ENCODE results near the gene GLRX5.

Gene GLRX5

DNA sequence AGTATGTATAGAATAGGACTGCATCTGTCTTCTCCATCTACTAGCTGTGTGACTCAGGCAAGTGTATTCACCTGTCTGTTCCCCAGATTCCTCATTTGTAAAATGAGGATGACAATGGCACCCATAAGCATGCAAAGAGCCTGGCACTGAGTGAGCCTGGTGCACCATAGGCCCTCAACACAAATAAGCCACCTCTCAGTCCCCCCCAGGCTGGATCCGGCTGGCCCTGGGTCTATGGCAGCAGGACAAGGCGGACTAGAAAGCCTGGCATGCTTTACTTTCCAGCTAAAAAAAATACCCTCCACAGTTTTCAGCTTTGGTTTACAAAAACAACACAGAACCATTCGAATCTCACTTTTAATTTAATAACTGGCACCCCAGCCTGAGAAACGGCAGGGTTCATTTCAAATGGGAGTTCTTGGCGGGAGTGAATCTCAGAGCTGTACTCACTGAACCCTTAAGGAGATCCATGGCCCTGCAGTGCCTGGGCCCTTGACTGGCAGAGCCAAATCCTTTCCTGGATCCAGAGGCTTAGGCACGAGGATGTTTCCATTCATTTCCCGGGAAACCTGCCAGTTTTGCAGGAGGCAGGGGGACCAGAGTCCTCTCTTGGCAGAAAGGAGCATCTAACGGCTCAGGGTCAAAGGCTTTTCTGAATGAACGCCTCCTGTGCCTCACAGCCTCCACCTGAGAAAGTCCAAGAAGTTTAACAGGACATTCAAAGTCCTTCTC is 36.1 kb upstream of the GLRX5 start:
- no peak for TF ChIP-seq CTCF (IDR thresholded peaks at IDR 0.05)
- Histone ChIP-seq H3K4me1 (no peaks in the 10 kb centered on the region), H3K4me2 (ENCODE audit: low read length) (no peak overlapping the region), H3K9ac (no peak overlapping the region), H2AFZ (no peak overlapping the region), H3K4me3 (ENCODE audit: low read depth, low read length) (no peak overlapping the region), H3K36me3 (ENCODE audit: control insufficient read depth, insufficient read depth, low read length) (no peaks in the 10 kb centered on the region), H3K79me2 (no peaks in the 10 kb centered on the region), H3K27ac (no peak overlapping the region), H3K9me3 (ENCODE audit: control insufficient read depth, low read length) (no peaks in the 10 kb centered on the region), H3K27me3 (ENCODE audit: control insufficient read depth, insufficient read depth, low read length) (no peaks in the 10 kb centered on the region)

DNA sequence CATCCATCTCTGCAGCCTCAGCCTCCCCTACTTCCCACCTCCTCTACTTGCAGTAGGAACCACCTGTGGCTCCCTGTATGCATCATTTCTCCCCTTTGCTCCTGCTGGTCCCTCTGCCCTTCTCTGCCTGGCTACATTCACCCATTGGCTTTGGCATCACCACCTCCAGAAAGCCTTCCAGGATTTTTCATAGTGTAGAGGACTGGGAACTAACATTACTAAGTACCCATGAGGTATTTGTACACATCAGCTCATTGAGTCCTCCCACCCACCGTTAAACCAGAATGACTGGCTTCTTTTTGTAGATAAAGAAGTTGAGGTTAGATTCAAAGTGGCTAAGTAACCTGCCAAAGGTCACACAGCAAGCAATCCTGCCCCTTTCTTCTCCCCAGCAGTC is 35.5 kb upstream of the GLRX5 start:
- no peak overlapping the region for H3K9ac ChIP-seq
- H3K9me3 ChIP-seq (ENCODE audit: control insufficient read depth, low read length) = no peaks in the 10 kb centered on the region
- no peaks in the 10 kb centered on the region for H3K79me2 ChIP-seq
- H3K4me1 ChIP-seq = no peaks in the 10 kb centered on the region
- no peak for TF ChIP-seq CTCF (IDR thresholded peaks at IDR 0.05)
- no peak overlapping the region for H3K4me2 ChIP-seq (ENCODE audit: low read length)
- no peak overlapping the region for H2AFZ ChIP-seq
- H3K4me3 ChIP-seq (ENCODE audit: low read depth, low read length) = no peak overlapping the region
- H3K27ac ChIP-seq = no peak overlapping the region
- no peaks in the 10 kb centered on the region for H3K36me3 ChIP-seq (ENCODE audit: control insufficient read depth, insufficient read depth, low read length)
- H3K27me3 ChIP-seq (ENCODE audit: control insufficient read depth, insufficient read depth, low read length) = no peaks in the 10 kb centered on the region

DNA sequence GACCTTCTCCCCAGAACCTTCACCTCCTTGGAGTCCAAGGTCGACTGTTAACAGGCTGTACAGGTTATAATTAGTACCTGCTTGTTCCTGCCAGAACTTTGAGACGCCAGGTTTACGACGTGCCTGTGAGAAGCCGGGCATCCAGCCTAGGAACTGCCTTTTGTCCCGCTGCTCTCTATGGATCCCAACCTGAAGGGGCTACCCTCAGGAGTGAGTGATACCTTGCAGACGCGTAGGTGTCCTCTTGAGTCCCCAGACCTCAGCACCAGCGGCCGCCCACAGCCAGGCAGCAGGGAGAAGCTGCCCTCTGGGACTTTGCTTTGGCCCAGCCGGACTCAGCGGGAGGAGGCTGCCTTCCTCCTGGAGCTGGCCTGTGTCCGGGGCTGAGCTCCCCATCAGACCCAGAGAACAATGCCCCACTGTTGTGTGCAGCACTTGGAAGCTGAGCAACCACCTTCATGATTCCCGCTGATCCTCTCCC is 34.6 kb upstream of the GLRX5 start:
- Histone ChIP-seq H3K27ac (no peak overlapping the region), H2AFZ (no peak overlapping the region), H3K4me3 (ENCODE audit: low read depth, low read length) (no peak overlapping the region), H3K4me1 (no peaks in the 10 kb centered on the region), H3K9me3 (ENCODE audit: control insufficient read depth, low read length) (no peaks in the 10 kb centered on the region), H3K9ac (no peak overlapping the region), H3K36me3 (ENCODE audit: control insufficient read depth, insufficient read depth, low read length) (no peaks in the 10 kb centered on the region), H3K79me2 (no peaks in the 10 kb centered on the region), H3K27me3 (ENCODE audit: control insufficient read depth, insufficient read depth, low read length) (no peaks in the 10 kb centered on the region), H3K4me2 (ENCODE audit: low read length) (no peak overlapping the region)
- TF ChIP-seq CTCF (IDR thresholded peaks at IDR 0.05) = no peak

- H3K4me1 ChIP-seq = no peaks in the 10 kb centered on the region
- H3K27me3 ChIP-seq (ENCODE audit: control insufficient read depth, insufficient read depth, low read length) = no peaks in the 10 kb centered on the region
- no peak for TF ChIP-seq CTCF (IDR thresholded peaks at IDR 0.05)
- H3K79me2 ChIP-seq = no peaks in the 10 kb centered on the region
- H2AFZ ChIP-seq = no peak overlapping the region
- no peak overlapping the region for H3K4me3 ChIP-seq (ENCODE audit: low read depth, low read length)
- H3K36me3 ChIP-seq (ENCODE audit: control insufficient read depth, insufficient read depth, low read length) = no peaks in the 10 kb centered on the region
- no peak overlapping the region for H3K4me2 ChIP-seq (ENCODE audit: low read length)
- no peaks in the 10 kb centered on the region for H3K9me3 ChIP-seq (ENCODE audit: control insufficient read depth, low read length)
- no peak overlapping the region for H3K9ac ChIP-seq
- no peak overlapping the region for H3K27ac ChIP-seq
Measured at GRCh38 chr14:95500772-95501401, 34.0 kb upstream of the GLRX5 start.

Measured in parathyroid adenoma (tissue), 2 donors.